NT2/D1 (cell line): Measurements from ENCODE around the gene CACNA1E.

Experiments
- SUZ12 ChIP-seq: IDR thresholded peaks from 2 replicates; pipeline ENCODE4 v1.6.1; 2011; ENCODE audit not compliant: insufficient read length, insufficient read depth; ENCODE audit errors: extremely low read depth
- YY1 ChIP-seq: IDR thresholded peaks from 2 replicates; pipeline ENCODE4 v1.6.1; 2011; ENCODE audit not compliant: insufficient read length, insufficient read depth

DNA sequence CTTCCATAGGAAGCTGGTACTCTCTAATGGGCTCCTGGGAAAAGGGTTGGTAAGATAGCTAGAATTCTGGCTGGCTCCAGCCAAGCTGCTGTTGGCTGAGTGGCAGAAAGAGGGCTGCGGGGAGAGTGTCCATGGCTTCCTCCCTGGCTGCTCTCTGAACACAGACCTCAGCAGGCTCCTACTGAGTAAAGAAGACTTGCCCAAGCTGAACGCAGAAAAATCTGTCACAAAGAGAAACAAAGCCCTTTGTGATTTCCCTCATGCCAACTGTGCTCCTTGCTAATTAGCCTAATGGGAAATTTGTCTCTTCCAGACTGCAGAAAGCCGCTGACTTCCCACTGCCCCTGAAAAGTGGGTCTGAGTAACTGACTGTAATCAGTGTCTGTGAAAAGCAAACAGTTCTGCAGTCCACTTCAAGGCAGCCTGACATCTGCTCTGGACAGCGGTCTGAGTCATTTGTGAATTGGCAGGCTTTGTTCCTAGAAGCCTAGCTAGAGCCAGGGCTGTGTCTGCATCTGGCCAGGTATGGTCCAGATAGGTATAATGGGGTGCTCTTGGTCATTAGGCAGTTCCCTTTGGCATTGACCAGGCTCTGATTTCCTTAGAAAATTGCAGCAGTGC, 295.4 kb downstream of the CACNA1E start:
- TF ChIP-seq SUZ12 (no peak), YY1 (no peak)
